GM12872 (cell line): ENCODE results near the gene VAT1.

Experiments used
- CTCF ChIP-seq: IDR thresholded peaks from 3 replicates; pipeline ENCODE4 v1.5.1; 2011; ENCODE audit warnings: low read depth, mild to moderate bottlenecking, low read length, moderate library complexity; ENCODE audit not compliant: insufficient read depth

VAT1 gene

GRCh38 chr17:42997390-42997983 lies 24.7 kb downstream of the VAT1 start:
- TF ChIP-seq CTCF, result no peak

GRCh38 chr17:42992872-42993271 lies 29.3 kb downstream of the VAT1 start:
- TF ChIP-seq CTCF, result no peak

- no peak for TF ChIP-seq CTCF
These were observed 30.7 kb downstream of the VAT1 start for GRCh38 chr17:42991471-42991870.

- no peak for TF ChIP-seq CTCF
These were observed 32.2 kb downstream of the VAT1 start for GRCh38 chr17:42989726-42990652.

GRCh38 chr17:42989141-42989540 lies 33.0 kb downstream of the VAT1 start:
- no peak for TF ChIP-seq CTCF

- no peak for TF ChIP-seq CTCF
These were observed 37.0 kb downstream of the VAT1 start for GRCh38 chr17:42985225-42985624.

GRCh38 chr17:42982266-42982665 lies 39.9 kb downstream of the VAT1 start:
- no peak for TF ChIP-seq CTCF
